GM12873 (cell line): ENCODE data around the gene PTPRCAP.

Experiments
- TF ChIP-seq, protein P1 (sequence below): IDR thresholded peaks from 2 replicates; pipeline ENCODE4 v1.5.1; 2012; ENCODE audit warnings: low read depth, mild to moderate bottlenecking, moderate library complexity, low read length, control low read depth; ENCODE audit not compliant: insufficient read depth; ENCODE audit errors: missing control alignments

Gene PTPRCAP

DNA sequence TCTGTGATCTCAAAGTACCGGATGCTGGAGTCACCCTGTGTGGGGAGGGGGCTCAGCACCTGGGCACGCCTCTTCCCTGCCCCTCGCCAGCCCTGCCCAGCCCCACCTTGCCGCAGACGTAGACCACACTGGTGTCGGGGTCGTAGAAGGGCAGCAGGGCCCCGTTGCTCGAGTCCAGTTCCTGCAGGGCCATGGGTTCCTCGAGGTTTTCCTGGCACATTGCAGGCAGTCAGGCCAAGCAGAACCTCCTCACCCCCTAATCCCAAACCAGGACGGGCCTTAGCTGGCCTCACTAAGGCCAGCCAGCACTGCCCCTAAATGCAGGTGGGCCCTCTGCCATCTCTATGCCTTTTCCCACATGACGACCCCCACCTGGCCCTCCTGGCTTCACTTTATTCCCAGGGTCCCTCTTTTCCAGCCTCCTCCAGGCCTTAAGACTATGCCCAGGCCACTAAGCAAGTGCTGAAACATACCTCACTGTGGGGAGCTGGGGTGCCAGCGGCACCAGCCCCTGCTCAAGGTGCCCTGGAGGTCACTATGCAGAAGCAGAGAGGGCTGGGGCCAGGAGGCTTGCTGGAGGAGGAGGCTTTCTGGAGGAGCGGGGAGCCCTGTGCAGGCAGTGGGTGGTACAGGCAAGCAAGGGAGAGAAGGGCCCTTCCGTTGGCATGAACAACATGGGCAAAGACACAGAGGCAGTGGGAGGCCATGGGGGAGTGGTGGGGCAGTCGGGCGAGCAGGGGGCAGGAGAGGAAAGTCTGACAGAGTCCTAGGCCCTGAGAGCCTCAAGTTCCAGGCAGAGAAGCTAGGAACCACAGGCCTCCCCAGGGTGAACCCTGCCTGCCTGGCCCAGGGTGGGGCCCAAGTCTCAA lies 3.0 kb upstream of the PTPRCAP start:
- TF ChIP-seq, protein P1, sequence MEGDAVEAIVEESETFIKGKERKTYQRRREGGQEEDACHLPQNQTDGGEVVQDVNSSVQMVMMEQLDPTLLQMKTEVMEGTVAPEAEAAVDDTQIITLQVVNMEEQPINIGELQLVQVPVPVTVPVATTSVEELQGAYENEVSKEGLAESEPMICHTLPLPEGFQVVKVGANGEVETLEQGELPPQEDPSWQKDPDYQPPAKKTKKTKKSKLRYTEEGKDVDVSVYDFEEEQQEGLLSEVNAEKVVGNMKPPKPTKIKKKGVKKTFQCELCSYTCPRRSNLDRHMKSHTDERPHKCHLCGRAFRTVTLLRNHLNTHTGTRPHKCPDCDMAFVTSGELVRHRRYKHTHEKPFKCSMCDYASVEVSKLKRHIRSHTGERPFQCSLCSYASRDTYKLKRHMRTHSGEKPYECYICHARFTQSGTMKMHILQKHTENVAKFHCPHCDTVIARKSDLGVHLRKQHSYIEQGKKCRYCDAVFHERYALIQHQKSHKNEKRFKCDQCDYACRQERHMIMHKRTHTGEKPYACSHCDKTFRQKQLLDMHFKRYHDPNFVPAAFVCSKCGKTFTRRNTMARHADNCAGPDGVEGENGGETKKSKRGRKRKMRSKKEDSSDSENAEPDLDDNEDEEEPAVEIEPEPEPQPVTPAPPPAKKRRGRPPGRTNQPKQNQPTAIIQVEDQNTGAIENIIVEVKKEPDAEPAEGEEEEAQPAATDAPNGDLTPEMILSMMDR, result no peak

DNA sequence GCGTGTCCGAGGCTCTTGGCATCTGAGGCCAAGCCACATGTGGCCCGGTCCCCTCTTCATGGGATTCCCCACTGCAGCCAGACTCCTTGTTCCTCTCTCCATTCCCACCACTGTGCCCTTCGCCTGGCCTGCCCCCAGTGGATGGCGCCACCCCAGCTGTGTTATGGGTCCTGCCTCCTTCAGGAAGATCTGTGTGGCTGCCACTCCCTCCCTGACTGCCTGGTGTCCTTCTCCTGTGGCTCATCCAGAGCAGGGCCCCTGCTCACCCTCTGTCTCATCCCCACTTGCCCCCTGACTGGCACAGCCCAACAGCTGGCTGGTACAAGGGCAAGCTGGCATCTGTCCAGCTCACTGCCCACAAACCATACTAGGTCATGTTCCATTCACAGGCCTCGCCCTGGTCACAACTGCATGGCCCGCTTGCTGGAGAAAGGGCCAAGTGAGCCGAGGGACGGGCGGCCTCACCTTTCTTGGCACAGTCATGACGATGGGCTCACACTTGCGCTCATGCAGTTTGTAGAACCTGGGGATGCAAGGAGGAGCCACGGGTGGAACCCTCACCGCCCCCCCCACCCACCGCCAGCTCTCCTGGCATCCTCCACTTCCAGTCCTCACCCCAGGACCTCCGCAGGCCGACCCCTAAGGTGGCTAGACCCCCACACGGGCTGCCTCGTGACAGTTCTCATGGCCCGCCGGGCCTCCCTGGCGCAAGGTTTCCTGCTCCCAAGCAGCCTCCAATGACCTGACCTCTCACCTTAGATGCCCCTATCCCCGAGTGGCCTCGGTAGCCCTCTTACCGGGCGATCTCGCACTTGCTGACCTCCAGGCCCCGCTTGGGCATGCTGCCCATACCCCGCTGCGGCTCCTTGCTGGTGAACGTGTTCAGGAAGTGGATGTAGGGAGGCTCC lies 2.1 kb upstream of the PTPRCAP start:
- TF ChIP-seq, protein P1, result peak; percentile 45

DNA sequence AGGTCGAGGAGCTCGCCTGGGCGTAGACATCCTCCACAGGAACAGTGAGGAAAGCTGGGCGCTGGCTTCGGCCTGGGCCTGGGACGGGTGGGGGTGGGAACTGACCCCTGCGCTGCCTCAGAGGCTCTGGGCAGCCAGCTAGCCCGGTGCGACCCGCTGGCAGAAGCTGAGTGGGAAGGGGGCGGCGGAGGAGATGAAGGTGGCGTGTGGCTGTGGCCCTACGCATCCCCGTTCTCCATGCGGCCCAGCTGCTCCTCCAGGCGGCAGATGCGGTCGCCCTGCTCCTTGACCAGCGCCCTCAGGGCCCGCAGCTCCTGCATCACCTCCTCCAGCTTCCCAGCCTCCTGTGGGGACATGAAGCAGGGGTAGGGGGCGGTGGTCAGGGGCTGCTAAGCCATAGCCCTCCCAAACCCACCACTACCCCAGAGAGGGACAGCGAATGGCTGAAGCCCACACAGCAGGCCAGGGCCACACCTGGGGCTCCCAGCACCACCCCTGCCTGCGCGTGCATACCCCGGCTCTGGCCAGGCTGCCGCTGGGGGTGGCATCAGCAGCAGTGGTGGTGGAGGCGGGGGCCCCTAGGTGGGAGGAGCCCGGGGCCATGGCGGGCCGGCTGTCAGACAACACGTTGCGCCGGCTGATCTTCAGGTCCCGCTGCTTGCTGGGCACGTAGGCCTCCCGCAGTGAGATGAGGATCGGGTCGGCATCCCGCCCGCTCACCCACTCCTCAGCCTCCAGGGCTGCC lies 848 bp upstream of the PTPRCAP start:
- TF ChIP-seq, protein P1, result no peak

DNA sequence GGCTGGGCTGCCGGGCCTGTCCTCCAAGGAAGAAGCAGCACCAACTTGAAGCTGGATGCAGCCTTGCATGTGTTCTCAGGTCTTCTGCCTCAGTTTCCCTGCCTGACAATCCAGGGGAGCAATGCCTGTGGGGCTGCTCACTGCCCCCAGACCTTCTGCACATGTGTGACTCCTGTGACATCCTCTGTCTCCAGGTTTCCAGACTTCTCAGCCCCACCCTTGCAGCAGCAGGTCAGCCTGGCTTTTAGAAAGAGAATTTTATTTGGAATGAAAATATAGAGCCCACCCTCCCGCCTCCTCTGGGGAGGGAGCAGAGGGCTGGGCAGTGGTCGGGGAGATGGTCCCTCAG lies 301 bp upstream of the PTPRCAP start:
- TF ChIP-seq, protein P1, result no peak

DNA sequence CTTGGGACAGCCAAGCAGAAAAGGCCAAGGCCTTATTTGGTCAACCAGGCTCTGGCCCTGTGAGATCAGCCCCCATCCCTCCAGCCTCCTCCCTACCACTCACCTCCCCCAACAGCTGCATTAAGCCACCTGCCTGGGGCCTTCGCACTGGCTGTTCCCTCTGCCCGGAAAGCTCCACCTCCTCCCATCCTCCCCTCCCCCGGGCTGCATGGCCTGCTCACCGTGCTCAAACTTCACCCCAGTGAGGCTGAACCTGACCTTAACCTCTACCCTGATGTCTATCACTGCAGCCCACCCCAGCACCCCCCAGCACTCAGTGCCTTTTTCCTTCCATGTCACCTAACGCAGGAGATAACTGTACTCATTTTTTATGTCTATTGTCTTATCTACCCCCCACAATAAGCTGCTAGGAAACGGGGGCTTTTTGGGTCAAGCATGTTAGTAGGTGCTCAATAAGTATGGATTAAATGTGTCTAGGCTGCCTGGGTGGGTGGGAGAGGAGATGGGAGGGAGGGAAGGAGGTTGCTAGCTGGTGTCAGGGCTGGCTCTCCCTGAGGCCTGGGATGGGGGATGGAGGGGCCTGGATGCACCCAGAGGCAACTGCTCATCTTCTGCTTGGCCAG lies 912 bp downstream of the PTPRCAP start:
- TF ChIP-seq, protein P1, result no peak

DNA sequence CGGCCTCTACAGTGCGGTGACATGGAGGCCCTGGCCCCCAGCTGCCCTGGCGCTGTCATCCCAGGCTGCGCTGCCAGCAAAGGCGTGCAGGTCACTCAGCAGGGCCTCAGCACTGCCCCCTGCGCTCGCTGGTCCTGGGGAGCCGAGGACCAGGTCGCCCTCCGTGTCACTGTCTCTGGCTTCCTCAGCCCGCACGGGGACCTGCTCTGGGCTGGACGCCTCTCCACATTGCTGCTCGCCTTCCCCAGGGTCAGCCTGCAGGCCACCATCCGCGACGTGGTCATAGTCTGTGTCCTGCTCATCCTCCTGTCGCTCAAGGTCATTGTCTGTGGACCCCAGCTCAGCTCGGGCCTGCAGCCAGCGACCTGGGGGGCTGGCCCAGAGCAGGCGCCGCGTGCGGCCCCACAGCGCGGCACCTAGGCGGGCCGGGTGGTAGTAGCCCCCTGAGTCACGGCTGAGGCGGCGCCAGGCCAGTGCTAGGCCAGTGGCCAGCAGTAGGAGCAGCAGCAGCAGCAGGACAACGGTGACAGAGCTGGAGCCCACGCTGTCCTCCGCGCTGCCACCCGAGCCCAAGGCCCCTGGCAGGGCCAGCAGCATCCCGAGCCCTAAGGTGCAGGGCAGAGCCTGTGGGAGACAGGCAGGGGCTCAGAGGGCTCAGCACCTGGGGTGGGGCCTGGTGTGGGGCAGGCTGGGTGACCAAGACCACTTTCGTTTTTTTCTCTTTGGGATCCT lies 1.6 kb downstream of the PTPRCAP start:
- TF ChIP-seq, protein P1, result no peak
